Breast epithelium (tissue), 3 donors: ENCODE results near the gene FAM72D.
"Not testable (repeated sequence)": the region's sequence is repeated elsewhere in the genome, so short reads cannot be mapped to it uniquely, and the experiment has no call there.

ENCODE experiments used
- POLR2AphosphoS5 ChIP-seq, 3 donors: sonication (generic); formaldehyde crosslinking; IDR thresholded peaks; one replicate each; pipeline ENCODE4 v1.6.1; 2017; ENCODE audit warnings: antibody characterized with exemption in 3 of 3
- TF ChIP-seq, protein P1 (sequence below), 3 donors: fragments of 450-650 bp; IDR thresholded peaks; one replicate each; pipeline ENCODE4 v1.5.1; 2016 to 2017; ENCODE audit warnings: antibody characterized with exemption in 3 of 3, mild to moderate bottlenecking in 3 of 3, moderate library complexity in 3 of 3

DNA sequence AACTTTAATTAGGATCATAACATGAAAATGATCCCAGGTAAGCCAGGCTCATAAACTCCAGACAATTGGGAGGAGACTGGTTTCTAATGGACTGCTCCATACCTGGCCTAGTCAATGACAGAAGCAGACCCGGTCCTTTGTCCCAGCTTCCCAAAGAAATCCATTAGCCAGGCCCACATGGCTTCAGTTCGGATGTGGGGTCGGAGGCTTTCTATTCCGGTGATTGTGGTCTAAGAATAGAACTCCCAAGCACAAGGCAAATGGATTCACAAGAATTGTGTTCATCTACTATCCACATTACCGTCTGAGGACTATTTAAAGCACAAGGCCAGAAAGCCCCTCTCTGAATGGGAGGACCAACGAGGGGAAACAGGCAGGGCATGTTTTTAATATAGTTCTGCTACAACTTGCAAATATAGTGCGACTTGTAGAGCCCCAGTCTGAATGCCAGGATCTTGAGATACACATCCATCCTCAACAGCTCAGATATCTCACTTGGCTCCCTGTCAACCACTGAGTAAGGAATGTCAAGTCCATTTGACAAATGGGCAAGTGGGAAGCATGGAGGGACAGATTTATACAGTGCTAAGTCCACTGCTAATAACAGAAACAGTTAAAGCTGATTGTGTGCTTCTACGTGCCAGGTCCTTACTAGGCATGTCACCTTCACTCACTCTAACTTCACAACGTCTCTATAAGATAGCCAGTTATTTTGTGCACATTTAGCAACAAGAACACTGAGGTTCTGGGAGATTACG, 43.6 kb upstream of the FAM72D start:
- TF ChIP-seq, protein P1, sequence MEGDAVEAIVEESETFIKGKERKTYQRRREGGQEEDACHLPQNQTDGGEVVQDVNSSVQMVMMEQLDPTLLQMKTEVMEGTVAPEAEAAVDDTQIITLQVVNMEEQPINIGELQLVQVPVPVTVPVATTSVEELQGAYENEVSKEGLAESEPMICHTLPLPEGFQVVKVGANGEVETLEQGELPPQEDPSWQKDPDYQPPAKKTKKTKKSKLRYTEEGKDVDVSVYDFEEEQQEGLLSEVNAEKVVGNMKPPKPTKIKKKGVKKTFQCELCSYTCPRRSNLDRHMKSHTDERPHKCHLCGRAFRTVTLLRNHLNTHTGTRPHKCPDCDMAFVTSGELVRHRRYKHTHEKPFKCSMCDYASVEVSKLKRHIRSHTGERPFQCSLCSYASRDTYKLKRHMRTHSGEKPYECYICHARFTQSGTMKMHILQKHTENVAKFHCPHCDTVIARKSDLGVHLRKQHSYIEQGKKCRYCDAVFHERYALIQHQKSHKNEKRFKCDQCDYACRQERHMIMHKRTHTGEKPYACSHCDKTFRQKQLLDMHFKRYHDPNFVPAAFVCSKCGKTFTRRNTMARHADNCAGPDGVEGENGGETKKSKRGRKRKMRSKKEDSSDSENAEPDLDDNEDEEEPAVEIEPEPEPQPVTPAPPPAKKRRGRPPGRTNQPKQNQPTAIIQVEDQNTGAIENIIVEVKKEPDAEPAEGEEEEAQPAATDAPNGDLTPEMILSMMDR (IDR thresholded peaks at IDR 0.05) = not testable (repeated sequence)
- not testable (repeated sequence) for TF ChIP-seq POLR2AphosphoS5 (IDR thresholded peaks at IDR 0.05)
